ENCODE data around the gene MTAP.

DNA sequence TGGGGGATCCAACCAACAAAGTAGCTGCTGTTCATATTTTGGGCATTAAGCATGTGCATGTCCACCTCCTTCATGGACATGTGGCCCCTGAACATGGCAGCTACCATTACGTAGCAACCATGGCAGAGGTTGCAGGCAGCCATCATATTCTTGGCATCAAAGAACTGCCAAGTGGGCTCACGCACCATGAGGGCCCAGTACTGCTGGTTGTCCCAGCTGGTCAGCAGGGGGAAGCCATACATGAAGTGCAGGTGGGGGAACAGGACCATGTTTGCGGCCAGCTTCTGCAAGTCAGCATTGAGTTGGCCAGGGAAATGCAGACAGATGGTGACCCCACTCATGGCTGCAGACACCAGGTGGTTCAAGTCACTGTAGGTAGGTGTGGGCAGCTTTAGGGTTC is 9.5 kb downstream of the MTAP start:
- TF ChIP-seq EZH2phosphoT487 (IDR thresholded peaks at IDR 0.05; ENCODE audit: insufficient read depth, low read depth): no peak
- no peak for TF ChIP-seq EZH2 (IDR thresholded peaks at IDR 0.05; ENCODE audit: insufficient read depth, poor library complexity, severe bottlenecking)
